Esophagus muscularis mucosa (tissue), 4 donors: Measurements from ENCODE around the gene CD69. TPM values are rescaled to one million over a fixed set of nuclear protein-coding genes. Genes with fewer than 3 reads are reported as not detected.

Source experiments
- DNase-seq: peaks from one replicate; pipeline ENCODE4 v3.0.0-alpha.2; 2017; ENCODE audit errors: extremely low spot score
- H3K27ac ChIP-seq, 4 donors: fragments of 200-600 bp; sonication (generic); replicated peaks in 1 of 4; 1 replicate in 3 of 4; 2 replicates in 1 of 4; pipeline ENCODE4 v1.5.1; 2016 to 2019; ENCODE audit warnings: mild to moderate bottlenecking in 1 of 4
- H3K27me3 ChIP-seq, 4 donors: fragments of 200-600 bp; sonication (generic); one replicate each; pipeline versions ENCODE4 v1.5.1 to v1.6.0; 2016 to 2019
- H3K36me3 ChIP-seq, 4 donors: fragments of 200-600 bp; sonication (generic); one replicate each; pipeline ENCODE4 v1.5.1; 2016 to 2019
- H3K4me1 ChIP-seq, 4 donors: fragments of 200-600 bp; sonication (generic); one replicate each; pipeline ENCODE4 v1.5.1; 2016 to 2019
- H3K4me3 ChIP-seq, 4 donors: fragments of 200-600 bp; sonication (generic); 1 replicate in 2 of 4; 2 replicates in 2 of 4; pipeline ENCODE4 v1.5.1; 2016 to 2019; ENCODE audit warnings: mild to moderate bottlenecking in 4 of 4, moderate library complexity in 1 of 4
- H3K9me3 ChIP-seq, 4 donors: fragments of 200-600 bp; sonication (generic); 1 replicate in 3 of 4; 2 replicates in 1 of 4; pipeline ENCODE4 v1.5.1; 2016 to 2019
- CTCF ChIP-seq, 3 experiments: fragments of 200-600 bp in 2 of 3; fragments of 450-650 bp in 1 of 3; sonication (generic) in 2 of 3; IDR thresholded peaks; one replicate each; pipeline ENCODE4 v1.5.1; 2017 to 2019; ENCODE audit warnings: antibody characterized with exemption in 3 of 3, mild to moderate bottlenecking in 2 of 3, moderate library complexity in 1 of 3
- EP300 ChIP-seq: sonication (generic); formaldehyde crosslinking; IDR thresholded peaks from one replicate; pipeline ENCODE4 v1.6.1; 2017; ENCODE audit warnings: antibody characterized with exemption
- POLR2A ChIP-seq: fragments of 450-650 bp; IDR thresholded peaks from one replicate; pipeline ENCODE4 v1.6.1; 2017; ENCODE audit warnings: antibody characterized with exemption, moderate library complexity, mild to moderate bottlenecking, low read depth
- POLR2AphosphoS5 ChIP-seq, 2 donors: sonication (generic); formaldehyde crosslinking; IDR thresholded peaks; one replicate each; pipeline ENCODE4 v1.6.1; 2017; ENCODE audit warnings: antibody characterized with exemption in 2 of 2
- WGBS: methylation state at CpG from one replicate; pipeline ENCODE4 v1.1.5; 2018; 5-methylcytosine and 5-hydroxymethylcytosine counted together
- intact Hi-C: fragments of 100-400 bp; cut with DNase I; formaldehyde crosslinking; loops from one replicate; pipeline ENCODE4 v1.15.1; 2023
- total RNA-seq, 4 donors: library from RNA; depleted of rRNA; stranded (reverse); fragments of >200 nt; gene quantifications; one replicate each; pipeline versions ENCODE4 v1.1.0 to v1.2.1, GENCODE V29; 2016

Gene CD69
- total RNA-seq, 4 donors from 2014 or later, result 0.65 to 3.3 (median 2.7) TPM

GRCh38 chr12:9796346-9796745 is 35.6 kb upstream of the CD69 start:
- H3K27me3 ChIP-seq, result no peaks in the 10 kb centered on the region
- H3K4me1 ChIP-seq, result no peaks in the 10 kb centered on the region
- intact Hi-C loops, result no loop called here
- H3K27ac ChIP-seq, result no peak overlapping the region
- no peak for DNase-seq
- H3K9me3 ChIP-seq, result no peaks in the 10 kb centered on the region
- WGBS, result 91% methylated on average over 5 of the region's 5 CpGs
- TF ChIP-seq EP300, result no peak
- no peak overlapping the region for H3K4me3 ChIP-seq
- no peaks in the 10 kb centered on the region for H3K36me3 ChIP-seq

- Histone ChIP-seq H3K36me3 (no peaks in the 10 kb centered on the region), H3K27ac (no peak overlapping the region), H3K27me3 (no peaks in the 10 kb centered on the region), H3K4me3 (no peak overlapping the region), H3K9me3 (no peaks in the 10 kb centered on the region), H3K4me1 (no peaks in the 10 kb centered on the region)
- intact Hi-C loops, result no loop called here
- no peak for DNase-seq
- no peak for TF ChIP-seq EP300
- TF ChIP-seq CTCF (IDR thresholded peaks at IDR 0.05), result no peak
- no peak for TF ChIP-seq POLR2A
- TF ChIP-seq POLR2AphosphoS5 (IDR thresholded peaks at IDR 0.05), result no peak
- 97% methylated on average over 2 of the region's 2 CpGs for WGBS
These were observed 35.2 kb upstream of the CD69 start for GRCh38 chr12:9795945-9796344.

GRCh38 chr12:9794484-9795093 is 33.9 kb upstream of the CD69 start:
- intact Hi-C loops, result no loop called here
- no peak for DNase-seq
- 65% methylated on average over 2 of the region's 2 CpGs for WGBS
- TF ChIP-seq POLR2AphosphoS5 (IDR thresholded peaks at IDR 0.05), result no peak
- no peak for TF ChIP-seq EP300
- TF ChIP-seq CTCF (IDR thresholded peaks at IDR 0.05), result no peak
- no peak for TF ChIP-seq POLR2A
- H3K4me3 ChIP-seq, result no peak overlapping the region
- peaks cover 0 to 3% (median 0%) of the 10 kb centered on the region in 4 donors for H3K27me3 ChIP-seq
- H3K27ac ChIP-seq, result no peak overlapping the region
- no peaks in the 10 kb centered on the region for H3K36me3 ChIP-seq
- peaks cover 0 to 7% (median 0%) of the 10 kb centered on the region in 4 donors for H3K9me3 ChIP-seq
- H3K4me1 ChIP-seq, result no peaks in the 10 kb centered on the region

GRCh38 chr12:9793779-9794395 is 33.2 kb upstream of the CD69 start:
- no peaks in the 10 kb centered on the region for H3K4me1 ChIP-seq
- no peaks in the 10 kb centered on the region for H3K36me3 ChIP-seq
- peaks cover 0 to 8% (median 0%) of the 10 kb centered on the region in 4 donors for H3K9me3 ChIP-seq
- peaks cover 0 to 3% (median 0%) of the 10 kb centered on the region in 4 donors for H3K27me3 ChIP-seq
- H3K4me3 ChIP-seq, result no peak overlapping the region
- H3K27ac ChIP-seq, result no peak overlapping the region
- TF ChIP-seq POLR2AphosphoS5 (IDR thresholded peaks at IDR 0.05), result no peak
- TF ChIP-seq EP300, result no peak
- TF ChIP-seq POLR2A, result no peak
- TF ChIP-seq CTCF (IDR thresholded peaks at IDR 0.05), result no peak
- no peak for DNase-seq
- WGBS, result 66% methylated on average over 8 of the region's 8 CpGs
- intact Hi-C loops, result no loop called here

- Histone ChIP-seq H3K4me3 (no peak overlapping the region), H3K27ac (no peak overlapping the region), H3K27me3 (peaks cover 0 to 3% (median 0%) of the 10 kb centered on the region in 4 donors), H3K9me3 (peaks cover 0 to 8% (median 0%) of the 10 kb centered on the region in 4 donors), H3K4me1 (no peaks in the 10 kb centered on the region), H3K36me3 (no peaks in the 10 kb centered on the region)
- TF ChIP-seq CTCF (IDR thresholded peaks at IDR 0.05) (no peak), EP300 (no peak), POLR2A (no peak), POLR2AphosphoS5 (IDR thresholded peaks at IDR 0.05) (no peak)
- intact Hi-C loops, result no loop called here
- DNase-seq, result no peak
- 85% methylated on average over 2 of the region's 2 CpGs for whole genome bisulfite sequencing
These were observed 32.4 kb upstream of the CD69 start for GRCh38 chr12:9792961-9793617.
